OCI-LY3 (cell line): ENCODE results near the gene CNGB1.

Experiments used
- CTCF ChIP-seq: fragments of 200-600, 300-600 bp; sonication (generic); IDR thresholded peaks from 2 replicates; pipeline ENCODE4 v1.5.1; 2014; ENCODE audit warnings: antibody characterized with exemption, low read length, low read depth
- EZH2phosphoT487 ChIP-seq: fragments of 200-600 bp; shearing (Covaris generic); IDR thresholded peaks from 2 replicates; pipeline ENCODE4 v1.6.1; 2018; ENCODE audit warnings: antibody characterized with exemption, mixed run types, low read depth

GRCh38 chr16:57999971-58000705 is 29.2 kb upstream of the CNGB1 start, which contains the start of gene ZNF319:
- TF ChIP-seq CTCF (no peak), EZH2phosphoT487 (no peak)
